ENCODE data around the gene NBAS.
"Not testable (repeated sequence)": the region's sequence is repeated elsewhere in the genome, so short reads cannot be mapped to it uniquely, and the experiment has no call there.

NBAS gene

GRCh38 chr2:15527074-15527739, 33.9 kb downstream of the NBAS start:
- no peak for ATAC-seq
- DNase-seq: no peak

DNA sequence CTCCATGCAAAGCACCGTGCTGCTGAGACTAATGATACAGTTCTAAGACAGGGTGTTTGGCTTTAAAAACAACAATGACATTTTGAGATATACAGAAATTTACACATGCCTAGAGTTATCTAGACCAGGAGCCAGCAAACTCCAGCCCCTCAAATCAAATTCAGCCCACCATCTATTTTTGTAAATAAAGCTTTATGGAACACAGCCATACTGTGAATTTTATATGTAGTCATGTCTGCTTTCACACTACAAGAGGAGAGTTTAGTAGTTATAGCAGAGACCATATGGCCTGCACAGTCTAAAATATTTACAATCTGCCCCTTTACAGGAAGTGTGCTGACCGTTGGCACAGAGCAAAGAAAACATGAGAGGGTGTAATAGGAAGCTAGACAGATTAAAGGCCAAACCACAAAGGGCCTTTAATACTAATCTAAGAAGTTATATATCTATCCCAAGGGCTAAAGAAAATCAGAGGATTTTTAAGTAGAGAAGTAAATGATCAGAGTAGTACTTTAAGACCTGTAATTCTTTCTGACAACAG, 39.4 kb downstream of the NBAS start:
- ATAC-seq: no peak
- no peak for DNase-seq

- DNase-seq: no peak
- no peak for ATAC-seq
These were observed 40.8 kb downstream of the NBAS start for GRCh38 chr2:15520346-15520745.

GRCh38 chr2:15518759-15519158, 42.4 kb downstream of the NBAS start:
- ATAC-seq, DNase-seq: not testable (repeated sequence)

- DNase-seq: no peak
- no peak for ATAC-seq
These were observed 43.3 kb downstream of the NBAS start for GRCh38 chr2:15517793-15518192.

- DNase-seq (no peak), ATAC-seq (no peak)
These were observed 49.4 kb downstream of the NBAS start for GRCh38 chr2:15511686-15512085.

GRCh38 chr2:15510552-15510951, 50.6 kb downstream of the NBAS start:
- no peak for ATAC-seq
- DNase-seq: no peak

DNA sequence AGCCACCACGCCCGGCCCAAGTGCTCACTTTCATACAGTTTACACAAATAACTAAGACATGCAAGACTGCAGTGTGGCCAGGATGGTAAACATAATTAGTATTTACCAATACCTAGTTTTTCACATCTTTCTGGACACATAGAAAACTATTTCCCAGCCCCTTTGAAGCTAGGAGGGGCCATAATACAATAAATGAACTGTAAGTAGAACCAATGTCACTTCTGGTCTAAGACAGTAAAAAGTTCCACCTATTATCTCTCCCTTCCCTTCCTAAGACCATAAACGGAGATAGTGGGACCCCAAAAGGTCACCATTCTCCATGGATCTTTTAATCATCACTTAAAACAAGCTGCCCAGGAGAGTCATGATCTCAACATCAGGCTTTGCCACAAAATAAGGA, 51.0 kb downstream of the NBAS start:
- ATAC-seq (no peak), DNase-seq (no peak)

DNA sequence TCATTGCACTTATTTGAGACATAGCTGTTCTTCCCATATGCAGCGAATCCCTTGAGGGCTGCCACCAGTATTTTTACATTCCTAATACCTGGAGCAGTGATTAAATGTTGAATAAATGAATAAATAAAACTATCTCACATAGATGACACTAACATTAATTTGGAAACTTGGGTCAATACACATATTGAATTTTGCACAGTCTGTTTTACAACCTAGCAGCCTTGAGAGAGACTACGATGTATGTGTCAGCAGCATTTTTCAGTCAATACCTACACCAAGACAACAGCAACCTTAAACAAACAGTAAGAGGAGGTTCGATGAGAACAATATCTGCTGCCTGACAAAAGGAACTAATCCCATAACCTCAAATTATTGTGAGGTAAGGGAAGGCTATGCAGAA, 53.4 kb downstream of the NBAS start:
- no peak for DNase-seq

DNA sequence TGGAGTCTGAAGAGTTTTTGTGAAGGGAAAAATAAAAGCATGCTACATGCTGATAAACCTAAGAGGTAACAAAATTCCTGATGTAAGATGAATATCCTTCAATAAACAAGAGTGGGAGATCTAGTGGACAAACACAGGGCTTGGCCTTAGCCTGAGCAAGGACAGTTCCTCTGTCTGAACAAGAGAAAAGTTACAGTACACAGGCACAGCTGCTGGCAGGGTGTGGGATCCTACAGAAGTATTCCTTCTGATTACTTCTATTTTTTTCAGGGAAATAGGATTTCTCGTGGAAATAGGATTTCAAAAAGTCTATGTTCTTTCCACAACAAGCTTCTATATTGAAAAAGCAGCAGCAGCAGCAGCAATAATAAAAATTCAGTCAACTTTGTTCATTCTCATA, 54.1 kb downstream of the NBAS start:
- DNase-seq (no peak), ATAC-seq (no peak)

More for the DNA sequence above, 53.4 kb downstream of the NBAS start:
- no peak for ATAC-seq

GRCh38 chr2:15506229-15506819, 54.8 kb downstream of the NBAS start:
- no peak for DNase-seq
- ATAC-seq: no peak

DNA sequence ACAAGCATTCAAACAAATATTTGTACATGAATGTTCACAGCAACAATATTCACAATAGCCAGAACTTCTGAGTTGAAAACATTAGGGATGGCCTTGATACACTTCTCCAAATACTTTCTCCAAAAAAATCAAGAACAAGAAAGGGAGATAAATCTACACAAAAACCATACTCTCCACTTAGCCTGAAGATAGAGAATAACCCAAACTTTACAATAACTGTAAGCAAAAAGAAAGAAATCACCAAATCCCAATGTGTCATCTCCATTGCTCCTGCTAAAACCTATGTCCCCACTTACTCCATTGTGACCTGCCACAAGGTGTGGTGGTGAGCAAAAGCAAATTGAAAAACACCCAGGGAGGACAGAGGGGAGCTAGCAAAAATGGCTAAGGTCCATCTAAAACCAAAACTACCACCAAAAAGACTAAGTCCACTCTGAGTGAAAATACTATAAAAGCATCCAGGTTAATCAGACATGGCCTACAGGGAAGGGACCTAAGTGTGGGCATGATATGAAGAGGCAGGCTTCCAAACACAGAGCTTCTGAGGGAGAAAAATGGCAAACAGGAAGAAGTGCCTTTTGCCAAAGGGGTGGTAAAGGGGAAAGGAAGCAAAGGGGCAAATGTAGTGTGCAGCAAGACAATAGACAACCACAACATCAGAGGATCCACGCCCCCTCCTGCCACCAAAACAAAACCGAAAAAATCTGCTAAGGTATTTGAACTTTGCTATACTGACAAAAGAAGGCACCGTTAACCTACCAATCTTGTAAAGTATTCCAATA, 56.1 kb downstream of the NBAS start:
- DNase-seq: no peak
- no peak for ATAC-seq

- not testable (repeated sequence) for DNase-seq, ATAC-seq
These were observed 61.9 kb downstream of the NBAS start for GRCh38 chr2:15499251-15499650.

- ATAC-seq: no peak
- DNase-seq: no peak
These were observed 62.6 kb downstream of the NBAS start for GRCh38 chr2:15498554-15498953.

DNA sequence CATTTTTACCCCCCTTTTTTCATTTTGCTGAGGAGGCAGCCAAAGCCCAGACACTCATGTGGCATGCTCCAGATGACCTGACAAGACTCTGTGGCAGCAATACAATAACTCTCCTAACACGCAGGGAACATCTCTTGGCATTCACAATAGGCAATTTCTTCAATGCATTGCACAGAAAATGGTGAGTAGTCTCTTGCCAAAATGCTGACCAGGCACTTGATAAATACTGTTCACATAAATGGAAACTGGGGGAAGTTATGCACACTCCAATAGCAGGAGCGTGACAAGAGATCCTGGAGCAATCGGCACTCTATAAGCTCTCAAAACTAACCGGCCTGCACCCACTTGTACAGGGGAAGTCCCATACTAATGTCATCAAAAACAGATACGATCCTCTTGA, 66.3 kb downstream of the NBAS start:
- DNase-seq (no peak), ATAC-seq (no peak)

DNA sequence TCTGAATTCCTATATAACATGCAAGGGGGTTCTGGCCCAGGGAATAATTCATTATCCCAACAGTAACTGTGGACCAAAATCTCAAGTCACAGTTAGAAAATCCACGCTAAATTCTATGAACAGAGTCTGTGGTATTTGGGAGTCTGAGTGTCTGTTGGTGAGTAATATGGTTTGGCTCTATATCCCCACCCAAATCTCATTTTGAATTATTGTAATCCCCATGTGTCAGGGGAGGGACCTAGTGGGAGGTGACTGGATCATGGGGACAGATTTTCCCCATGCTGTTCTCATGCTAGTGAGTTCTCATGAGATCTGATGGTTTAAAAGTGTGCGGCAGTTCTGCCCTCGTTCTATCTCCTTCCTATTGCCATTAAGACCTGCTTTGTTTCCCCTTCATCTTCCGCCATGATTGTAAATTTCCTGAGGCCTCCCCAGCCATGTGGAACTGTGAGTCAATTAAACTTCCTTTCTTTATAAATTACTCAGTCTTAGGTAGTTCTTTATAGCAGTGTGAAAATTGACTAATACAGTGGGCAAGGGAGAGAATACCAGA, 68.3 kb downstream of the NBAS start:
- DNase-seq: no peak
- ATAC-seq: no peak

DNA sequence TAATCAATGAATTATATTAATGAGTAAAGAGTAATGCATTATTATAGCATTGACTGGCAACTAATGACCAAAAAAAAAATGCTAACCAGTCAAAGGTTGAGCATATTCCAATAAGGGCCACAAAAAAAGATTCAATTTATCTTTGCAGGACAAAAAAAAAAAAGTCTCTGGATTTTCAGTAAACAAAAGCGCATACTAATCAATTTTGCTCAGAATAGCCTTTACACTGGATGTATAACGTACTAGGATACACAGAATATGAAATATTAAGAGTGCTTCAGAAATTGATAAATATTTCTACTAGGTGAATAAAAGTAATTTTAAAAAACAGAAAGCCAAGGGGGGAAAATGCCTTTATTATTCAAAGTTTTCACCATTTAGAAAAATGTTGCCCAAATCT, 74.4 kb downstream of the NBAS start:
- no peak for DNase-seq
- no peak for ATAC-seq

- DNase-seq: no peak
- ATAC-seq: no peak
These were observed 75.2 kb downstream of the NBAS start for GRCh38 chr2:15485949-15486348.

DNA sequence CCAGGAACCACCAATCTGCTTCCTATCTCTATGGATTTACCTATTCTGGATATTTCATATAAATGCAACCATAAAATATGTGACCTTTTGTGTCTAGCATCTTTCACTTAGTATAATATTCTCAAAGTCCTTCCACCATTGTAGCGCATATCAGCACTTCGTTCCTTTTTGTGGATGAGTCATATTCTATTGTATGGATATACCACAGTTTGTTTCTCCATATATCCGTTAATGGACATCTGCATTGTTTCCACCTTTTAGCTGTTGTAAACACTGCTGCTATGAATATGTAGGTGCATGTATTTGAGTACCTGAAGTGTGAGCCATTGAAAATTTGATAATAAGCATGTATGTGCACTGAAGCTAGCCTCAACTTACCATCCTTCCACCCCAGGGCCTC, 80.1 kb downstream of the NBAS start:
- DNase-seq (no peak), ATAC-seq (no peak)

GRCh38 chr2:15480552-15480951, 80.6 kb downstream of the NBAS start:
- no peak for ATAC-seq

GRCh38 chr2:15472876-15473275, 88.3 kb downstream of the NBAS start:
- ATAC-seq (no peak), DNase-seq (no peak)

More at GRCh38 chr2:15480552-15480951, 80.6 kb downstream of the NBAS start:
- no peak for DNase-seq

DNA sequence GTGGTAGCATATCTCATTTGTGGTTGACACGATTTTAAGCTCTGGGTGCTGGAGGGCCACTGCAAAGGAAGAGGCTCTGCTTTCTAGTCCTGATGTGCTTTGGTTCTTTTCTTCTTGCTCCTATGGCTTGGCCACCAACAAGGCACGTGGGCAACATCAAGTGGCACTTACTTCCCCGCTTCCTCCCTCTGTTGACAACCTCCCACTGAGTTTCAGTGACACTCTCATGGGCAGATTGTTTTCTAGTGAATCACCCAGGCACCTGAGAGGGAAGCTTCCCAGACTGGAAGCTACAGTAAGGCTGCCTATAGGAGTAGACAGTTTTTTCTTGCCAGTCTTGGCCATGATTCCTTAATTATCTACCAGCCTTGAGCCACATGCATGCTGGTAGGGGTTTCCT, 89.0 kb downstream of the NBAS start:
- DNase-seq: no peak
- no peak for ATAC-seq

DNA sequence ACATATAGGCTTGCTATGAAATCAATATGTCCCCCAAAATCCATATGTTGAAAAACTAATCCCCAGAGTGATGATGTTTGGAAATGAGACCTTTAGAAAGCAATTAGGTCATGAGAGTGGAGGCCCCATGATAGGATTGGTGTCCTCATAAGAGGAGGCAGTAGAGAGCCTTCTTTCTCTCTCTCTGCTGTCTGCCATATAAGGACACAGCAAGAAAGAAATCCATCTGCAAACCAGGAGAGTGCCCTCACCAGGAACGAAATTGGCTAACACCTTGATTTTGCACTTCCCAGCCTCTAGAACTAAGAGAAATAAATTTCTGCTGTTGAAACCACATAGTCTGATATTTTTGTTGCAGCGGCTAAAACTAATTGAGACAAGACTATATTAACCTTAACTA, 89.5 kb downstream of the NBAS start:
- DNase-seq (no peak), ATAC-seq (no peak)
